H9 (cell line): ENCODE results near the gene WDR4. TPM values are rescaled to one million over a fixed set of nuclear protein-coding genes. Genes with fewer than 3 reads are reported as not detected.

Experiments used
- DNase-seq: peaks from one replicate; pipeline ENCODE4 v3.0.0-alpha.2; 2017
- H2AFZ ChIP-seq: one replicate; pipeline ENCODE4 v1.6.1; 2013; ENCODE audit warnings: mild to moderate bottlenecking, low read length, control low read depth, moderate library complexity
- H2AK5ac ChIP-seq: 2 replicates; pipeline ENCODE4 v1.6.1; 2013; ENCODE audit warnings: low read length, control low read depth, mixed read lengths; ENCODE audit not compliant: insufficient read length
- H2BK120ac ChIP-seq: one replicate; pipeline ENCODE4 v1.6.1; 2013; ENCODE audit warnings: low read depth, mild to moderate bottlenecking, low read length, control low read depth, inconsistent platforms; ENCODE audit not compliant: poor library complexity, severe bottlenecking
- H2BK12ac ChIP-seq: 2 replicates; pipeline ENCODE4 v1.6.1; 2013; ENCODE audit warnings: low read length, control low read depth, mixed read lengths, low read depth; ENCODE audit not compliant: insufficient read length
- H2BK15ac ChIP-seq: 2 replicates; pipeline ENCODE4 v1.6.1; 2013; ENCODE audit warnings: low read depth, low read length, control low read depth
- H2BK20ac ChIP-seq: one replicate; pipeline ENCODE4 v1.6.1; 2013; ENCODE audit warnings: low read depth, mild to moderate bottlenecking, low read length, control low read depth, inconsistent platforms; ENCODE audit not compliant: poor library complexity, severe bottlenecking
- H2BK5ac ChIP-seq: 2 replicates; pipeline ENCODE4 v1.6.1; 2013; ENCODE audit warnings: low read length, control low read depth, mixed read lengths; ENCODE audit not compliant: insufficient read length
- H3K14ac ChIP-seq: 2 replicates; pipeline ENCODE4 v1.6.1; 2013; ENCODE audit warnings: low read length, control low read depth; ENCODE audit not compliant: insufficient read depth
- H3K18ac ChIP-seq: 2 replicates; pipeline ENCODE4 v1.6.1; 2013; ENCODE audit warnings: low read depth, mild to moderate bottlenecking, mixed read lengths, low read length, control low read depth; ENCODE audit not compliant: insufficient read length
- H3K23ac ChIP-seq: 2 replicates; pipeline ENCODE4 v1.6.1; 2013; ENCODE audit warnings: low read length, control low read depth, mixed read lengths, low read depth; ENCODE audit not compliant: insufficient read length
- H3K23me2 ChIP-seq: 2 replicates; pipeline ENCODE4 v1.6.1; 2013; ENCODE audit warnings: low read depth, mild to moderate bottlenecking, mixed read lengths, low read length, control low read depth; ENCODE audit not compliant: insufficient read length, poor library complexity, severe bottlenecking
- H3K27ac ChIP-seq: 2 replicates; pipeline ENCODE4 v1.5.1; 2013; ENCODE audit warnings: low read length, control low read depth, mixed read lengths, low read depth; ENCODE audit not compliant: insufficient read length
- H3K27me3 ChIP-seq: 2 replicates; pipeline ENCODE4 v1.6.1; 2013; ENCODE audit warnings: low read length, control low read depth, inconsistent platforms; ENCODE audit not compliant: insufficient read depth
- H3K4ac ChIP-seq: 2 replicates; pipeline ENCODE4 v1.6.1; 2013; ENCODE audit warnings: low read depth, mild to moderate bottlenecking, control low read depth, inconsistent platforms, low read length, moderate library complexity
- H3K4me1 ChIP-seq: 2 replicates; pipeline ENCODE4 v1.6.1; 2013; ENCODE audit warnings: low read length, control low read depth, inconsistent platforms; ENCODE audit not compliant: insufficient read depth
- H3K4me2 ChIP-seq: 2 replicates; pipeline ENCODE4 v1.6.1; 2013; ENCODE audit warnings: low read length, control low read depth, mixed read lengths; ENCODE audit not compliant: insufficient read length, insufficient read depth
- H3K56ac ChIP-seq: 2 replicates; pipeline ENCODE4 v1.6.1; 2013; ENCODE audit warnings: low read depth, mild to moderate bottlenecking, mixed read lengths, low read length, control low read depth; ENCODE audit not compliant: insufficient read length
- H3K79me1 ChIP-seq: 2 replicates; pipeline ENCODE4 v1.6.1; 2013; ENCODE audit warnings: low read depth, mild to moderate bottlenecking, moderate library complexity, low read length, control low read depth, inconsistent platforms; ENCODE audit not compliant: insufficient read depth, poor library complexity, severe bottlenecking
- H3K79me2 ChIP-seq: 2 replicates; pipeline ENCODE4 v1.6.1; 2013; ENCODE audit warnings: low read length, control low read depth, inconsistent platforms; ENCODE audit not compliant: insufficient read depth
- H3K9ac ChIP-seq: 2 replicates; pipeline ENCODE4 v1.6.1; 2013; ENCODE audit warnings: low read length, control low read depth, mixed read lengths; ENCODE audit not compliant: insufficient read length; ENCODE audit errors: extremely low read depth
- H3K9me3 ChIP-seq: one replicate; pipeline ENCODE4 v1.6.1; 2013; ENCODE audit warnings: low read depth, low read length, inconsistent platforms; ENCODE audit not compliant: control insufficient read depth
- H3T11ph ChIP-seq: one replicate; pipeline ENCODE4 v1.6.1; 2013; ENCODE audit warnings: mild to moderate bottlenecking, low read length, control low read depth, inconsistent platforms
- H4K20me1 ChIP-seq: one replicate; pipeline ENCODE4 v1.6.1; 2013; ENCODE audit not compliant: control insufficient read depth, insufficient read length, insufficient read depth
- H4K5ac ChIP-seq: 2 replicates; pipeline ENCODE4 v1.6.1; 2013; ENCODE audit warnings: low read depth, mild to moderate bottlenecking, mixed read lengths, low read length, control low read depth; ENCODE audit not compliant: insufficient read length
- H4K8ac ChIP-seq: replicated peaks from 2 replicates; pipeline ENCODE4 v1.6.1; 2013; ENCODE audit warnings: low read length, control low read depth, mixed read lengths, low read depth; ENCODE audit not compliant: insufficient read length
- H4K91ac ChIP-seq: 2 replicates; pipeline ENCODE4 v1.6.1; 2013; ENCODE audit warnings: low read depth, mild to moderate bottlenecking, moderate library complexity, mixed read lengths, low read length, control low read depth; ENCODE audit not compliant: insufficient read length
- H3K27ac Mint-ChIP-seq, 3 experiments: 2 replicates in 2 of 3; 3 replicates in 1 of 3; pipeline ENCODE4 v1.8.0; 2020 to 2021; ENCODE audit warnings: mixed read lengths in 3 of 3, mild to moderate bottlenecking in 1 of 3, moderate library complexity in 1 of 3
- H3K27me3 Mint-ChIP-seq: 2 replicates; pipeline ENCODE4 v1.8.0; 2021; ENCODE audit warnings: low read depth, mild to moderate bottlenecking, moderate library complexity, mixed read lengths
- H3K36me3 Mint-ChIP-seq, 3 experiments: 2 replicates in 2 of 3; 3 replicates in 1 of 3; pipeline ENCODE4 v1.8.0; 2020 to 2021; ENCODE audit warnings: low read depth in 3 of 3, mixed read lengths in 3 of 3; ENCODE audit not compliant: insufficient read depth in 1 of 3
- H3K4me1 Mint-ChIP-seq, 2 experiments: 2 replicates each; pipeline ENCODE4 v1.8.0; 2020; ENCODE audit warnings: mixed read lengths in 2 of 2
- H3K4me3 Mint-ChIP-seq, 2 experiments: 2 replicates in 1 of 2; 3 replicates in 1 of 2; pipeline ENCODE4 v1.8.0; 2020 to 2021; ENCODE audit warnings: mild to moderate bottlenecking in 2 of 2, mixed read lengths in 2 of 2, moderate library complexity in 1 of 2
- H3K9me3 Mint-ChIP-seq, 2 experiments: 2 replicates in 1 of 2; 3 replicates in 1 of 2; pipeline ENCODE4 v1.8.0; 2020; ENCODE audit warnings: mild to moderate bottlenecking in 2 of 2, mixed read lengths in 2 of 2, moderate library complexity in 1 of 2
- WGBS: extraction: QIAGEN DNeasy Blood & Tissue Kit; methylation state at CpG from one replicate; pipeline ENCODE4 v1.1.7; 2013; ENCODE audit warnings: missing lambda C conversion rate, low lambda C conversion rate, mixed read lengths; ENCODE audit not compliant: insufficient read length; ENCODE audit errors: extremely low coverage; 5-methylcytosine and 5-hydroxymethylcytosine counted together
- total RNA-seq: library from RNA; stranded (reverse); gene quantifications from 2 replicates; pipeline ENCODE4 v1.2.1, GENCODE V29; 2021
- TF ChIP-seq, protein P1 (sequence below): fragments of 200-600 bp; sonication (generic); conservative IDR thresholded peaks from 3 replicates; pipeline ENCODE4 v1.8.0; 2021; ENCODE audit warnings: antibody characterized with exemption, mild to moderate bottlenecking

The WDR4 gene
- total RNA-seq, 1 experiment from 2014 or later: 54.4 TPM

DNA sequence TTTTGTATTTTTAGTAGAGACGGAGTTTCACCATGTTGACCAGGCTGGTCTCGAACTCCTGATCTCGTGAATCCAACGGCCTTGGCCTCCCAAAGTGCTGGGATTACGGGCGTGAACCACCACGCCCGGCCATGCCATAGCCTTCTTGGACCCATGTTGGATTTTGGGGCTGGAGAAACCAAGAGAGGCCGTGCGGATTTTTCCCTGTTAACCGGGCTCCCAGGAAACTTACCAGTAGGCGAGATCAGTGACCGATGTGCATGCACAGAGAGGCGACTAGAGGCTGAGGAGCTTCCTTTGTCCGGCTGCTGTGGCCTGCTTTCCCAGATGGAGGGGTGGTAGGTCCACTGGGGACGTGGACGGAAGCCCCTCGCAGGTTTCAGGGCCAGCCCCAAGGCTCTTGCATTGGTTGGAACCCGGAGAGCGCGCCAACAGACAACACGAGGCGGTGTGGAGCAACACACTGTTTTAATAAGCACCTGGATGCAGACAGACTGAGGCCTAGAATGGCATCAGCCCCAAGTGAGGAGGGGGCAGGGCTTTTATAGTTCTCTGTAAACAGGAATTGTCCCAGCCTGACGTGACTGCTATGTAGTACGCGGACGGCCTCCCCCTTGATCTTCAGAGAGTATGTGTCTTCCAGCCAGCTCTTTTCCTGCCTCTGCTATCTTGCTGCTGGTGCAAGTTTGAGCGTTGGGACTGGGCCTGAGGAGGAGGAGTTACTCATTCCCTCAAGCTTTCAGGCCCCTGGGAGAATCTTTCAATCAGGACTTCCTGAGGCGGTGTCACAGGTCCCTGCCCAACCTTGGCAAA lies 46.0 kb upstream of the WDR4 start, which contains the start of gene ERVH48-1:
Gene ERVH48-1, minus strand, starts transcription at position 517 of the 813 bp plus-strand sequence. CDS start 6,624 bp downstream, outside the sequence.
- Histone ChIP-seq H3K23ac (no peak within 1 kb of the TSS), H3K4me2 (peak within 1 kb of the TSS; percentile 34), H4K8ac (no peak within 1 kb of the TSS), H4K91ac (no peak within 1 kb of the TSS), H2BK15ac (no peak within 1 kb of the TSS), H3K79me2 (no peaks in the 10 kb centered on the region; the same call in 1 of the 2 replicates), H3K4me1 (peaks cover 2% of the 10 kb centered on the region; the same call in 1 of the 2 replicates), H3K56ac (no peak within 1 kb of the TSS), H3K18ac (peak within 1 kb of the TSS; percentile 90), H2AFZ (no peak within 1 kb of the TSS), H3K79me1 (no peaks in the 10 kb centered on the region), H2BK20ac (no peak within 1 kb of the TSS), H2BK5ac (no peak within 1 kb of the TSS), H2AK5ac (no peak within 1 kb of the TSS), H3K14ac (peak within 1 kb of the TSS; percentile 94), H3K4ac (no peak within 1 kb of the TSS; the same call in 1 of the 2 replicates), H3K23me2 (peaks cover 11% of the 10 kb centered on the region), H3K27me3 (no peaks in the 10 kb centered on the region), H3K9me3 (no peaks in the 10 kb centered on the region), H4K20me1 (no peaks in the 10 kb centered on the region), H2BK120ac (no peak within 1 kb of the TSS), H3K9ac (peak within 1 kb of the TSS; percentile 94), H2BK12ac (no peak within 1 kb of the TSS), H3K27ac (peak within 1 kb of the TSS; percentile 90), H4K5ac (no peak within 1 kb of the TSS), H3T11ph (no peak within 1 kb of the TSS)
- Mint-ChIP-seq H3K27ac (peak within 1 kb of the TSS; percentile 97 to 99 (median 99)), H3K4me3 (peak within 1 kb of the TSS; percentile 19 to 60; a peak in 2 of 5 replicates), H3K4me1 (peaks cover 34 to 37% of the 10 kb centered on the region in 2 experiments), H3K36me3 (peaks cover 4 to 7% (median 5%) of the 10 kb centered on the region in 3 experiments; a peak in 5 of 7 replicates), H3K9me3 (no peaks in the 10 kb centered on the region), H3K27me3 (peaks cover 1% of the 10 kb centered on the region; the same call in 1 of the 2 replicates)
- peak; percentile 83 for DNase-seq
- WGBS: no CpG with 5 or more reads among the region's 29 CpGs
- TF ChIP-seq, protein P1, sequence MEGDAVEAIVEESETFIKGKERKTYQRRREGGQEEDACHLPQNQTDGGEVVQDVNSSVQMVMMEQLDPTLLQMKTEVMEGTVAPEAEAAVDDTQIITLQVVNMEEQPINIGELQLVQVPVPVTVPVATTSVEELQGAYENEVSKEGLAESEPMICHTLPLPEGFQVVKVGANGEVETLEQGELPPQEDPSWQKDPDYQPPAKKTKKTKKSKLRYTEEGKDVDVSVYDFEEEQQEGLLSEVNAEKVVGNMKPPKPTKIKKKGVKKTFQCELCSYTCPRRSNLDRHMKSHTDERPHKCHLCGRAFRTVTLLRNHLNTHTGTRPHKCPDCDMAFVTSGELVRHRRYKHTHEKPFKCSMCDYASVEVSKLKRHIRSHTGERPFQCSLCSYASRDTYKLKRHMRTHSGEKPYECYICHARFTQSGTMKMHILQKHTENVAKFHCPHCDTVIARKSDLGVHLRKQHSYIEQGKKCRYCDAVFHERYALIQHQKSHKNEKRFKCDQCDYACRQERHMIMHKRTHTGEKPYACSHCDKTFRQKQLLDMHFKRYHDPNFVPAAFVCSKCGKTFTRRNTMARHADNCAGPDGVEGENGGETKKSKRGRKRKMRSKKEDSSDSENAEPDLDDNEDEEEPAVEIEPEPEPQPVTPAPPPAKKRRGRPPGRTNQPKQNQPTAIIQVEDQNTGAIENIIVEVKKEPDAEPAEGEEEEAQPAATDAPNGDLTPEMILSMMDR: no peak
